HG03469 (cell line): ENCODE data around the gene RNF44.
"Not testable (repeated sequence)": the region's sequence is repeated elsewhere in the genome, so short reads cannot be mapped to it uniquely, and the experiment has no call there.

Source experiments
- ATAC-seq: cut with Tn5 transposase; IDR thresholded peaks from one replicate; pipeline ENCODE4 v1.9.1; 2021; ENCODE audit warnings: mild to moderate bottlenecking, moderate library complexity, moderate number of reproducible peaks; ENCODE audit not compliant: unreplicated experiment

Gene RNF44

DNA sequence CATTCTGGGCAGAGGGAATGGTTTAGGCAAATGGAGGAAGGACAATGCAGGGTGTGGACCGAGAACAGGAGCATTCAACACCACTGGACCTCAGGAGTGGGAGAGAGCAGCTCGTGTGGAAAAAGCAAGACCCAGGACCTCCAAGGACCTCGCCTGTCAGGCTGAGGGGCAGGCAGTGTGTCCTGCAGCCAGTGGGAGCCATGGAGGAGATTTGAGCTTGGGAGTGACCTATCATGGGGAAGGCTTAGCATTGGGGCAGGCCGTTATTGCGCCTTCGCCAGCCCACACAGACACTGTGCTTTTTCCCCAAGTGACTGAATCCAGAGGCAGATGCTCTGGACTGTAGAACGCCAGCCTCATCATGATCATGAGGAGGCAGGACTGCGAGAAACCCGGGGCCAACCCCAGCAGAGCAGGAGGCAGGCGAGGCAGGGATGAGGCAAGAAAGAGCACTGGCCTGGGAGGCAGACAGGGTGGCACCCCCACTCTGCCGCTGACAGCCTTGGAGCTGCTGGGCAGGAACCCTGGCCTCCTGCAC lies 15.2 kb upstream of the RNF44 start:
- no peak for ATAC-seq

DNA sequence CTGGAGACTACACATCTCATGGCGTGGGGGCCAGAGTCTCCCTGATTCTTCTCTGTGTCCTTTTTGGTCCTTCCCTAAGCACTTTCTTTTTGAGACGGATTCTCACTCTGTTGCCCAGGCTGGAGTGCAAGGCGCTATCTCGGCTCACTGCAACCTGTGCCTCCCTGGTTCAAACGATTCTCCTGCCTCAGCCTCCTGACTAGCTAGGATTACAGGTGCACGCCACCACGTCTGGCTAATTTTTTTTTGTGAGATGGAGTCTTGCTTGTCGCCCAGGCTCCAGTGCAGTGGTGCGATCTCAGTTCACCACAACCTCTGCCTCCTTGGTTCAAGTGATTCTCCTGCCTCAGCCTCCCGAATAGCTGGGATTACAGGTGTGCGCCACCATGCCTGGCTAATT lies 13.7 kb upstream of the RNF44 start:
- ATAC-seq: not testable (repeated sequence)

DNA sequence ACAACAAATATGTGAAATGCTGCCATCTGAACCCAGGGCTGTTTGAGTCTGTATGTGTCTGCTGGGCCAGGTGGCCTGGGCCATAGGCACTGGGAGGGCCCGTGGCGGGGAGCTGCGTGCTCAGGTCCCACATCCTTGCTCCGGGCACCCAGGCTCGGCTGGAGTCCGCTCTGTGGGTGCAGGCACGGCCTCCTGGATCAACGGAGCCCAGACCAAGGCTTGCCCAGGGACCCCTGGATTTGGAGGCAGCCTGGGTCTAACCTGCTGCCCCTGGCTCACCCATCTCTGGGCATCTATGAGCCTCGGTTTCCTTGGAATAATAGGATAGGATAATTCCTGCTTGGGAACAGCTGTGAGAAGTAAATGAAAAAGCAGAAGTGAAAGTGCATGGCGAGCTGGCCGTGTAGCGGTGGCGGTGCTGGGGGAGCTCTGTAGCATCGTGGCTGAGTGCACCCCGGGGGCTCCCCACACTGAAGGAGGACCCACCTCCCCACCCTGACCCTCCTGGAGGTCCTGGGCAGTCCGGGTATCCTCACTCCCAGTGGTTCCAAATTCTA lies 13.2 kb upstream of the RNF44 start:
- ATAC-seq: no peak

DNA sequence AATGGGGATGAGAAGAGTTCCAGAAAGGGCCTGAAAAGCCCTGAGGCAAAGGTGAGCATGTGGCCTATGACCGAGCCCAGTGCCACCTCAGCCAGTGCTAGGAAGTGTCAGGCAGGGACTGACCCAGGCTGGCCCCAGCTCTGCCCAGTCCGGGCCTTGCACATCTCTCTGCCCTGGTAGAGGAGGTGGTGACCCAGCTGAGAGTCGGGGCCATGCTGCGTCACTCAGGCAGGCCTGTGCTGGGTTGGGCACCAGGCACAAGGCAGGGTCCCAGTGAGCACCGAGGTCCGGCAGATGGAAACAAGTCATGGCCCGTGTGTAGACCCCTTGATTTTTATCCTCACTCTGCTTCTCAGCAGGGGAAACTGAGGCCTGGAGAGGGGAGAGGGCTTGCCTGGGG lies 12.7 kb upstream of the RNF44 start:
- no peak for ATAC-seq

DNA sequence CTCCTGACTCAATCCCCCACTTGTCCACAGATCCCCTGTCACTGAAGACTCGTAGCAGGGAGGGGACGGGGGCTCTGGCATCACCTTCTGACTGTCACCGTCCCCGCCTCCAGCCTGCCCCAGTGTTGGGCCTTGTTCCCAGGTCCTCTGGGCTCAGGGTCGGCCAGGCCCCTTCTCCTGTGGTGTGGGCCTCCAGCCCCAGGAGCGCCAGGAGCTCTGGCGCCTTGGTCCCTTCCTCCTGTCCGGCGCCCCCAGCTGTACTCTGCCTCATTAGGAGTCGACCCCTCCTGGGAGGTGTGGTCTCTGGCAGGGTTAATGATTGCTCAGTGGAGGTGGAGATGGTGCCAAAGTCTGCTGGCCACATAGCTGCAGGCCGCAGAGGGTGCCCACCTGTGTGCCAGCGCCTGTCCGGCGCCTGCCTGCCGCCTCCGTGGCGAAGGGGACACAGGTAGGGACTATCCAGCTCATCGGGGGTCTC lies 11.8 kb upstream of the RNF44 start, which contains the start of gene CDHR2:
Gene CDHR2, plus strand, starts transcription at position 376 of the 478 bp plus-strand sequence. CDS start 16,011 bp downstream, outside the sequence.
- no peak for ATAC-seq

DNA sequence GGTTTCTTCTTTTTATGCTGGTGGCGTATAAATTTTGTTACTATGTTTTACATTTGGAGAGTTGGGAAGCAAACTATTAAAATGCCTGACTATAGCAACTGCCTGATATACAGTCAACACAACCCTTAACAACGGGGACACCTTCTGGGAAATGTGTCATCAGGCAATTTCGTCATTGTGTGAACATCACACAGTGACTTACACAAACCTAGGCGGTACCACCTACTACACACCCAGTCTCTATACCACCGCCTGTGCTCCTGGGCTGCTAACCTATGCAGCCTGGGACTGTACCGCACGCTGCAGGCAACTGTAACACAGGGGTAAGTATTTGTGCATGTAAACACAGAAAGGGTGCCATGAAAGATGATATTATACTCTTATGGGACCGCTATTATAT lies 10.6 kb upstream of the RNF44 start:
- no peak for ATAC-seq

DNA sequence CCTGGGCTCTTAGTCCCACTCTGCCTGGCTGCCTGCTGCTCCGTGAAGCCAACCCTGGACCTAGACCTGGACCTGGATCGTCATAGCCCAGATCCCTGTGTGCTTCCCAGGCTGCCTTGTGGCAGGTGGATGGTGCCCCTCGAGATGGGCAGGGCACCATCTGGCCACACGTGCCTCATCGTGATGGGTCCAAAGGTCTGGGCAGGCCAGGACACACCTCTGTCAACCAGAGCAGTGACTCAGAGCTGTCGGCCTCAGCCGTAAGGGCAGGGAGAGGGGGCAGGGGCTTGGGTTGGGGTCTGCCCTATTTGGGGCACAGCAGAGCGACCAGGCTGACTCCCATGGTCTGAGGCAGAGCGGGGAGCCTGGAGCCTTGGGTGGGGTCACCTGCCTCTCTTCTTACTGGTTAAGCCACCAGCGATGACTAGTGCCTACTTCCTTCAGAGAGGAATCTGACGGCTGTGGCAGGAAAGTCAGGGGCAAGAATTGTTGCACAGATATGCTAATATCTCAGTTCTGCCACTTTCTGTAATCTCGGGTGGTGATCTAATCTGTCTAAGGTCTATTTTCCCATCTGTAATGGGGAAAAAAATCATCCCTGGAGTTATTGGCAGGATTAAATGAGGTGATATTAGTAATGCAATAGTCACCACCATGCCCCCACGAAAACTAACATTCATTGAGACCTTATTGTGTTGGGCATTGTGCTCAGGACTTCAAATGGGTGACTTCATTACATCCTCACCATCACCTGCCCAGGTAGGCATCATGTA lies 8.7 kb upstream of the RNF44 start:
- ATAC-seq: no peak

DNA sequence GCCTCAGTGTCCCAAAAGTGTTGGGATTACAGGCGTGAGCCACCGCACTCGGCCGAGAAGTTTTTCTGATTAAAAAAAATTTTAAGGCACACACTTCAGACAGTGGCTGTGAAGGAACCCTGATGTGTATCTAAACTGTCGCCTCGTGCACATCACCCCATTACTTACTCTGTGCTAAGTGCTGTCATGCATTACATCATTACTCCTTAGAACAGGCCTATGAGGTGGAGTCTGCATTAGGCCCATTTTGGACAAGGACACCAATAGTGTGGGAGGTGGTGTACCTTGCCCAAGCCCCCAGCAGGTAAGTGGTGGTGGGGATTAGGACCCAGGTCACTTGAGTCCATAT lies 8.2 kb upstream of the RNF44 start:
- ATAC-seq: no peak

DNA sequence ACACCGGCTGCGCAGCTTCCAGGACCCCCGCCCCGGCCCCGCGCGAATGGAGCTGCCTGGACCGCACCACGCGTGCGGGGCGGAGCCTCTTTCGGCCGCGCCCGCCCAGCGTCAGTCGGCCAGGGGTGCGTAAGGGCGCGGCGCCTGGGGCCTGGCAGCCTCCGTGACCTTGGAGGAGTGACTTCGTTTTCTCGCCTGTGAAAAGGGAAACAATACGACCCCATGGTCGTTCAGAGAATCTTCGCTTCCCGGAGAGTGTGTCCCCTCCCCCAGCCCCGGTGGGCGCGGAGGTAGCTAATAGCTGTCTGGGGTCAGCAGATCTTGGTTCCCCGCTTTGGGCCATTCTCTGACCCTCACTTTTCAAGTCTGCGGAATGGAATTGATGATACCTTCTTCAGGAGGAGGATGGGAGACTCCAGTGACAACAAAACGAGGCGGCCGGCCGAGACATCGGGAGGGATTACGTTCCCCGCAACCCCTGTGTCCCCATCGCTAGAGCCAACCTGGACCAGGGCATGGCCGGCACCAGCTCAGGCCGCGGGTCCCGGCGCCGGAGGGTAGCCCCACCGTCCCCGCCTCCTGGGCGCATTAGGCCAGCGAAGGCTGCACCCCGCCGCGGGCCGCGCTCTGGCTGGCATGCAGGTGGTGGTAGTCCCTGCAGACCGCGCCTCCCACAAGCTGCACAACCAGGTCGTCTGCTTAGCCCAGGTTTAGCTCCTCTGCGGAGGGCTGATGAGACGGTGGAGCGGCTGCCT lies 6.4 kb upstream of the RNF44 start:
- peak; percentile 48 for ATAC-seq

DNA sequence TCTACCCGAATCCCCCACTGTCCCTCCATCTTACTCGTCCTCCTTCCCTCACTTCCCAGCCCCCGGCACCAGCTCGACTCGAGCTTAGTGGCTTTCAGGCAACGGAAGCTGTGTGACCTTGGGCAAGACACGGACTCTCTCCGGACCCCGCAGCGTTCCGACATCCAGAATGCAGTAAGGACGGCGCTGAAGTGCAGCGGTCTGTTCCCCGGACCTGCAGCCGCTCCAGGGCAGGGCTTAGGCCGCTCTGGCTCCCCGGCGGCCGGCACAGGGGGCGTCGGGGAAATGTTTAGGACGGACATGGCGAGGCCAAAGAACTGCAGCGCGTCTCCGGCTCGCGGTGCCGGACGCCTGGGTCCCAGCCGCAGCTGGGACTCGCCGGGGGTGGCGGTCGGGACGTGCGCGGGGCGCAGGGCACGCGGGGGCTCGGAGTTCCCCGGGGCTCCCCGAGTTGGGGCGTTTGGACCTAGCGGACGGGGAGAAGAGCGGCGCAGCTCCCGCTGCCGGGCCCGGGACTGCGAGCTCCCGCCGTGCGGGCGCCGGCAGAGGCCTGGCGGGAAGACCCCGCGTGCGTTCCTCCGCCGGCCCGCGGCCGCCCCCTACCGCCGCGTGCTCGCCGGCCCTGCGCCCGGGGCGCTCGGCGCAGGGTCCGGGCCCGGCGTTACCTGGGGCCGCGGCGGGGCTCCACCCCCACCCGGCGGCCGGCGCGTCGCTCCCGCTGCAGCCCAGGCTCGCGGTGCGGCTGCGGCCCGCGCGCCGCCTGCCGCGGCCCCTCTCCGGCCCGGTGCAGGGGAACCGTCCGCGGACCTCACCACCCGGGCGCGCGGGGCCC lies 5.6 kb upstream of the RNF44 start:
- peak; percentile 24 for ATAC-seq

DNA sequence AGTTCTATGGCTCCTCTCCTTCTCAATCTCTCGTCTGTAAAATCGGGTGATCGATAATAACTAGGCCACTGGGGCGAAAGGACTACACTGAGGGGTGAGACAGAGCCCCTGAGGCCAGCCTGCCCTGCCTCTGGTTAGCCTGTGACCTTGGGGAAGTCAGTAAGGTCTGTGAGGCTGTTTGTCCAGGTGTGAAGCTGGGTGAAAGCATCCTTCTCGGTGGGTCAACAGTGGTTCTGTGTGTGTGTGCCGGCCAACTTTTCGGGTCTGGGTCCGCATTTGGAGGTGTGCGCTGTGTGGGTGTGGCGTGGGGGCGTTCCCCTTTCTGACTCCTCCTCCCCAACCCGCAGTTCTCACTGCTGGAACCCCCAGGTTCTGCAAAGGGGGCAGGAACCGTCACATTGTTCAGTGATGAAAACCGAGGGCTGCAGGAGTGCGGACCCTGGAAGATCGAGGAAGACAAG lies 5.0 kb upstream of the RNF44 start:
- no peak for ATAC-seq

DNA sequence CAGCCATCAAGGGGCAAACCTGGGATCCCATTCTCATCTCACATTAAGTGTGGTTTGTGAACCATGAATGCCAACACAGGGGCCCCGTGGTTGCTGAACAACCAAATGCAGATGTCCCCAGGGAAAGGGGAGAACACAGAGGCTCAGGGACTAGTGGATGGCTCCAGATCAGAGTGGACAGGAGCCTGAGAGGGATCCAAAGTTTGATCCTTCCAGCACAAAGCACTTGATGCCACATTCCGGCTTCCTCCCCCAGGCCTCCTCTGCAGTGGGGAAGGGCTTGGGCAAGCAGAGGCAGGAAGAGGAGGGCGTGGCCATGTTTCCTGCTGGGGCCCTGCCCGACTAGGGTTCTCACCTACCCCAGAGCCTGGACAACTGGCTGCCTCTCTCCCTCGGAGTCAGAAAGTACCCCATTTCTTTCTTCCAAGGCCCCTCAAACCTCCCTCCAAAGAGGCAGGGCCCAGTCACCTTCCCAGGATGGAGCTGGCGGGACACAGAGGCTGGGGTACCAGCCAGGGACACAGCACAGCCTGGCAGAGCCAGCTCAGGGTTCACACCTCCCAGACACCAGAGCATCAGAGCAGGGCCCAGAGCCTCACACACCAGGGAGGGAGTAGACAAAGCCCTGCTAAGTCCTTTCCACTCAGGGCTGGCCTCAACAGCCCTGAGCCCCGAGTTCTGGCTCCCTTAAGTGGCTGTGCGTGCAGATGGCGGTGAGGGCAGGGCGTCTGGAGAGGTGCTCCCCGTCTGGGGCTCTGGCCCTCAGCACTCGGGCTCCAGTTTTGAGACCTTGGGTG lies 4.3 kb upstream of the RNF44 start:
- no peak for ATAC-seq

DNA sequence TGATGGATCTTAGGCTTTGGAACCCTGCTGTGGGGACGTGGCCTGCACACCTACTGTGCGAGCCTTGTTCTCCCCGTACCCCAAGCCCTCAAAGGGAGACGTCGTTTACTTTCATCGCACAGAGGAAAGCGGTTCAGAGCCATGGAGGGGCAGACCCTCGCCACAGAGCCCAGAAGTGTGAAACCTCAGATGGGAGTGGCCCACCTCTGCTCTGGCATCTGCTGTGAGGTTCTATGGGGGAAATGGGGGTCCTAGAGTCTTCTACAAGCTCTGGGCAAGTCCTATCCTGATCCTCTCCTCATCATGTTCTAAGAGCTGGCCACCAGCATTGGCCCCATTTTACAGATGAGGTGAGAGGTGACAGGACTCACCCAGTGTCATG lies 3.7 kb upstream of the RNF44 start:
- no peak for ATAC-seq

DNA sequence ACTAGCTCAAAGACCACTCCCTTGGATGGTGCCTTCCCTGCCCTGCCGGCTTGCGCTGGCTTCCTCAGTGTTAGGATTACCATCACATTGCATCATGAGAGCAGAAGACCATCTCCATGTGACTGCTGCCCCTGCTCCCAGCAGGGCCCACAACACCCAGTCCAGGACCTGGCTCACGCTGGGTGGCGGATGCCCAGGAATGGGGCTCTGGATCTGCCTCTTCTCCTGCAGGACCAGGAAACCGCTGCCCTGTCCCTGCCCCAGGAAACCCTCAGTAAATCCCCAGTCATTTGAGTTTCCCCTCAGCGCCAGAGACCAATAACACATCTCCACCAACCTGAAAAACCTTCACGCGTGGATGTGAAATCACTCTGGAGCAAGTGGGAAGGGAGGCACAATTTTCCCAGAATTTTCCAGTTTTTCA lies 3.3 kb upstream of the RNF44 start:
- ATAC-seq: no peak

DNA sequence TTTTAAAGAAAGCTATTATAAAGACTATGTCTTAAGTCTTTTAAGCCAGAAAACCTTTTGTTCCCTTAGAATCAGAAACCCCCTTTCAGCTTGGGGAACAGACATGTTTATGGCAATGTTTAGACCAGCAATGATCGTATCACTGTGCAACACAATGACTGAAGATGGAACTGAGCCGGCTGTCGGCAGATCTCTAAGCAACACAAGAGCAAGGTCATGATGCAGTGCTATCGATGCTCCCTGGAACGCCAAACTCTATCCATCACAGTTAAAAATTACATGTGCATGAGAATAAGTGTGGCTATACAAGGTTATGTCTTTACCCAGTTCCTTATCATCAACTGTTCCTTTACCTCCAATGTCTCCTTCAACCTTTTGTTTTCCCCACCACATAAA lies 1.8 kb upstream of the RNF44 start:
- no peak for ATAC-seq

DNA sequence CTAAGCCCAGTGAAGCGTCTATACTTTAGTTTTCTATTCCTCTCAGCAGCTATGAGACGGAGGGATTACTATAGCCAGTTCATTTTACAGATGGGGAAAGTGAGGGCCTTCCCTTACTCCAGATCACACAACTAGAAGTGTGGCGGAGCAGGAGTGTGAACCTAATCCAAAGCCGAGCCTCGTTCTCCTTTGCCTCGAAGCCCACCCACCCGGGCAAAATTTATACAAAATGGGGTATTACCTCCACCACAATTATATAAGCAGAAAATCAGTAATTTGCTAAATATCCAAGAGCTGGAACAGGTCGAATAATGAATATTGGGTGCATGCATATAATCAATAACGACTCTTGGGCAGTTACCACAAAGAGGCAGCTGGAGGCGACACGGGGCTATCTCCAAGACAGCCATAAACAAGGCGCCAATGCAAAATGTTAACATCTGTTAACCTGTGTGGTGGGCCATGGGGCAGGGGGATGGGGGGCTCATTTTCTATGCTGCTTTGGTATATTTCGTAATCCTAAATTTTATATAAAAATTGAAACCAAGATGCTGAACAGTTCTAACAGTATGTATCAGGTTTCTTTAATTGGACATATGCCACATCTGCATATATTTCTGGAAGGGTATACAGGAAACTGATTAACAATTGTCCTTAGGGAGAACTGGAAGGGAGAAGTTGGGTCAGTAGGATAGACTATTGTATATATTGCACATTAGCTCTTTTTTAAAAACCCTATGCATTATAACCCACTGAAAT lies 1.2 kb upstream of the RNF44 start:
- ATAC-seq: no peak

DNA sequence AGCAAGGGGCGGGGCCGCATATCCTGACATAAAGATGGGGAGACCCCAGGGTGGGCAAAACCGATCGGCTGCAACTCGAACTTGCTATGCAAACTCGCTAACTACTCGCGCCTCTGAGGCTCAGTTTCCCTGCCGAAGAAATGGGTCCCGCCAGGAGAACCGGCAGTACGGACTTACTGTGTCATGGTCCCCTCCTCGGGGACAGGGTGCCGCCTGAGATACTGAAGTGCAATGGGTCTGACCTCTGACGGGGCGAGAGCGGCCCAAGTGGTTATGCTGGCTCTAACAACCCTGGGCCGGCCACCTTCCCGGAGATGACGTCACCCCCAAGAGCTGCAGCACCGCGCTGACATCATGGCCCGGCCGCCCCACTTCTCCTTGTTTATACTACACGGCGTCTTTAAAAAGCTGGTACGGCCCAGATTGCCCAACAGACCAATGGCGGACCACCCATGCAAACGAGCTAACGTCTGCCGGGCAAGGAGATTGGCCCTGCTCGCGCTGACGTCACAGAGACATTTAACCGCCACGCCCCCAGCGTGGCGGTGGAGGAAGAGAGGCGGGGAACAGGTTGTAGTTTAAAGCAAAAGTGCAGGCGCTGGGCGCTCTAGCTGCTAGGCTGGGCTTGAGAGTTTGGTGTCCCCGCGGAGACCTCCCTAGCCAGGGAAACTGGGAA lies 490 bp upstream of the RNF44 start:
- ATAC-seq: peak; percentile 49

DNA sequence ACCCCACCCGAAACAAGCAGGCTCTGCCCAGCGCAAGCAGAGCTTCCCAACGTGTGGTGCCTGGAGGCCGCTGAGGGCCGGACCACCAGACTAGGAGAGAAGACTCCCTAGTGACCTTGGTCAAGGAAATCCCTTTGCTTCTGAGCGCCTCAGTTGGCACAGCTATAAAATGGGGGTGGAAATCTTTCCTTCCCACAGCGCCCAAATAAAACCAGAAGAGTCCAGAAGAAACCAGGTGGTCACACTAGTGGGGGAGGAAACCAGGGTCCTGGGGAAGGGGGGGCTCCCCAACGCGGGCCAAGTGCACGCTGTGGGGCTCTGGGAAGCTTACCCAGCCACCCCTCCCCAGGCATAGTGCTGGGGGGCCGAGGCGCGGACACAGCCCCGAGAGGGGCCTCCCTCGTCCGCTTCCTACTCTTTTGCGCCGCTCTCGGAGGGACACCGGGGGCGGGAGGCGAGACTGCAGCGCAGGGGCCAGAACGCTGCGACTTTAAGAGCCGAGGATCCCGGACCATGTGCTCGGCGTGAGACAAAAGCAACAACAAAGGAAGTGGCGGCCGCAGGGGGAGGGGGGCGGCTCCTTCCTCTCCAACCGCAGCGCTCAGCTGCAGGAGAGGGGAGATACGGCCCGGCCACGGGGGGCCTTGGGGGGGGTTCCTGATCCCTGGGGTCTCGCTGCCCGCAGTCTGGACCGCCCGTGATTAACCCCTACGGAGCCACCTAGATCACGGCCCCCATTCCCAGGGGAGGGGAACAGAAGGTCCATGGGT lies 885 bp downstream of the RNF44 start:
- ATAC-seq: no peak
